Esophagus (tissue), 2 donors: ENCODE measurements around the gene DPP10. TPM values are rescaled to one million over a fixed set of nuclear protein-coding genes. Genes with fewer than 3 reads are reported as not detected.

Experiments
- H3K27ac ChIP-seq, 2 donors: one replicate each; pipeline ENCODE4 v1.5.1; 2013; ENCODE audit warnings: low read depth in 2 of 2, mild to moderate bottlenecking in 2 of 2, inconsistent platforms in 1 of 2, low read length in 1 of 2, moderate library complexity in 1 of 2
- H3K27me3 ChIP-seq, 2 donors: one replicate each; pipeline ENCODE4 v1.6.1; 2013; ENCODE audit warnings: low read length in 2 of 2, control low read depth in 1 of 2, mild to moderate bottlenecking in 1 of 2; ENCODE audit not compliant: insufficient read depth in 2 of 2, control insufficient read depth in 1 of 2
- H3K36me3 ChIP-seq, 2 donors: one replicate each; pipeline ENCODE4 v1.6.1; 2013; ENCODE audit warnings: low read length in 1 of 2; ENCODE audit not compliant: control insufficient read depth in 2 of 2, insufficient read depth in 2 of 2
- H3K4me1 ChIP-seq, 2 donors: one replicate each; pipeline ENCODE4 v1.6.1; 2013; ENCODE audit warnings: low read length in 1 of 2; ENCODE audit not compliant: control insufficient read depth in 2 of 2, insufficient read depth in 2 of 2
- H3K4me3 ChIP-seq, 2 donors: one replicate each; pipeline ENCODE4 v1.5.1; 2013; ENCODE audit warnings: low read length in 2 of 2, mild to moderate bottlenecking in 2 of 2, low read depth in 1 of 2, moderate library complexity in 1 of 2
- H3K9me3 ChIP-seq, 2 donors: one replicate each; pipeline ENCODE4 v1.6.1; 2013; ENCODE audit warnings: mild to moderate bottlenecking in 2 of 2, low read depth in 1 of 2, low read length in 1 of 2, moderate library complexity in 1 of 2; ENCODE audit not compliant: control insufficient read depth in 2 of 2, insufficient read depth in 1 of 2
- WGBS, 2 donors: extraction: QIAGEN DNeasy Blood & Tissue Kit; methylation state at CpG; one replicate each; pipeline ENCODE4 v1.1.7; 2013; 5-methylcytosine and 5-hydroxymethylcytosine counted together
- polyA plus RNA-seq, 2 donors: library from polyadenylated mRNA; stranded (reverse); fragments of 200-250 nt; gene quantifications; one replicate each; pipeline ENCODE4 v1.2.3, GENCODE V29; 2013
- donor health status: healthy with polysubstance abuse.
- donor health status: Bipolar disorder and iron deficiency.

DPP10 gene
- polyA plus RNA-seq, 2 donors = 0.02 to 0.13 TPM

- no peaks in the 10 kb centered on the region for H3K27me3 ChIP-seq
- no peaks in the 10 kb centered on the region for H3K36me3 ChIP-seq
- no peak overlapping the region for H3K27ac ChIP-seq
- no peaks in the 10 kb centered on the region for H3K9me3 ChIP-seq
- no peaks in the 10 kb centered on the region for H3K4me1 ChIP-seq
- 21 to 49% methylated on average over 1 of the region's 1 CpG for WGBS, 2 donors
- no peak overlapping the region for H3K4me3 ChIP-seq
Measured at GRCh38 chr2:114762376-114762775, 319.9 kb downstream of the DPP10 start.

GRCh38 chr2:114762986-114763385 is 320.5 kb downstream of the DPP10 start:
- H3K27ac ChIP-seq = no peak overlapping the region
- no peaks in the 10 kb centered on the region for H3K36me3 ChIP-seq
- 44 to 56% methylated on average over 6 of the region's 6 CpGs for WGBS, 2 donors

GRCh38 chr2:114769110-114769509 is 326.7 kb downstream of the DPP10 start:
- Histone ChIP-seq H3K4me3 (no peak overlapping the region), H3K36me3 (no peaks in the 10 kb centered on the region), H3K27me3 (no peaks in the 10 kb centered on the region), H3K4me1 (no peaks in the 10 kb centered on the region), H3K9me3 (no peaks in the 10 kb centered on the region), H3K27ac (no peak overlapping the region)
- WGBS, 2 donors = 75 to 83% methylated on average over 4 of the region's 4 CpGs

More at GRCh38 chr2:114762986-114763385, 320.5 kb downstream of the DPP10 start:
- Histone ChIP-seq H3K4me3 (no peak overlapping the region), H3K9me3 (no peaks in the 10 kb centered on the region), H3K27me3 (no peaks in the 10 kb centered on the region), H3K4me1 (no peaks in the 10 kb centered on the region)

GRCh38 chr2:114769991-114770390 is 327.6 kb downstream of the DPP10 start:
- H3K27ac ChIP-seq = no peak overlapping the region
- H3K4me3 ChIP-seq = no peak overlapping the region
- H3K9me3 ChIP-seq = no peaks in the 10 kb centered on the region
- H3K36me3 ChIP-seq = no peaks in the 10 kb centered on the region
- no peaks in the 10 kb centered on the region for H3K4me1 ChIP-seq
- WGBS, 2 donors = 87% methylated on average over 2 of the region's 2 CpGs
- H3K27me3 ChIP-seq = no peaks in the 10 kb centered on the region

GRCh38 chr2:114784046-114784445 is 341.6 kb downstream of the DPP10 start:
- WGBS, 2 donors = 38 to 44% methylated on average over 1 of the region's 1 CpG
- Histone ChIP-seq H3K27ac (no peak overlapping the region), H3K9me3 (no peaks in the 10 kb centered on the region), H3K27me3 (no peaks in the 10 kb centered on the region), H3K4me3 (no peak overlapping the region), H3K36me3 (no peaks in the 10 kb centered on the region), H3K4me1 (no peaks in the 10 kb centered on the region)

GRCh38 chr2:114784890-114785583 is 342.6 kb downstream of the DPP10 start:
- Histone ChIP-seq H3K27ac (no peak overlapping the region), H3K9me3 (no peaks in the 10 kb centered on the region), H3K36me3 (no peaks in the 10 kb centered on the region), H3K4me1 (no peaks in the 10 kb centered on the region), H3K4me3 (no peak overlapping the region), H3K27me3 (no peaks in the 10 kb centered on the region)
- WGBS, 2 donors = 49 to 56% methylated on average over 6 of the region's 6 CpGs

GRCh38 chr2:114786901-114787300 is 344.5 kb downstream of the DPP10 start:
- H3K4me1 ChIP-seq = no peaks in the 10 kb centered on the region
- H3K9me3 ChIP-seq = no peaks in the 10 kb centered on the region
- H3K36me3 ChIP-seq = no peaks in the 10 kb centered on the region
- no peak overlapping the region for H3K27ac ChIP-seq
- H3K4me3 ChIP-seq = no peak overlapping the region
- H3K27me3 ChIP-seq = no peaks in the 10 kb centered on the region
- 81 to 84% methylated on average over 5 of the region's 5 CpGs for WGBS, 2 donors

- no peaks in the 10 kb centered on the region for H3K9me3 ChIP-seq
- WGBS, 2 donors = 80 to 82% methylated on average over 3 of the region's 3 CpGs
- H3K27me3 ChIP-seq = no peaks in the 10 kb centered on the region
- no peak overlapping the region for H3K4me3 ChIP-seq
- H3K4me1 ChIP-seq = no peaks in the 10 kb centered on the region
- H3K36me3 ChIP-seq = no peaks in the 10 kb centered on the region
- no peak overlapping the region for H3K27ac ChIP-seq
Measured at GRCh38 chr2:114787486-114787885, 345.0 kb downstream of the DPP10 start.

GRCh38 chr2:114789989-114790388 is 347.5 kb downstream of the DPP10 start:
- Histone ChIP-seq H3K27me3 (no peaks in the 10 kb centered on the region), H3K27ac (no peak overlapping the region), H3K36me3 (no peaks in the 10 kb centered on the region), H3K4me3 (no peak overlapping the region), H3K9me3 (no peaks in the 10 kb centered on the region), H3K4me1 (no peaks in the 10 kb centered on the region)
- WGBS, 2 donors = 73 to 83% methylated on average over 1 of the region's 1 CpG

GRCh38 chr2:114797540-114797939 is 355.1 kb downstream of the DPP10 start:
- Histone ChIP-seq H3K27me3 (no peaks in the 10 kb centered on the region), H3K4me3 (no peak overlapping the region), H3K27ac (no peak overlapping the region), H3K36me3 (no peaks in the 10 kb centered on the region), H3K9me3 (no peaks in the 10 kb centered on the region), H3K4me1 (no peaks in the 10 kb centered on the region)
- 68 to 77% methylated on average over 4 of the region's 4 CpGs for WGBS, 2 donors
